SK-N-SH treated with all-trans-retinoic acid at 6 μM for 48 hours (cell line): ENCODE results near the gene GRM5.

Experiments used
- ATAC-seq: fragments of 200-7000 bp; cut with Tn5 transposase; 3 replicates; pipeline ENCODE4 v1.9.1; 2020; ENCODE audit warnings: mild to moderate bottlenecking, moderate library complexity
- ARNTL ChIP-seq: fragments of 450-650 bp; formaldehyde crosslinking; IDR thresholded peaks from 2 replicates; pipeline ENCODE4 v1.5.0; 2020; ENCODE audit warnings: low read depth, mild to moderate bottlenecking, moderate library complexity, borderline replicate concordance
- BACH2 ChIP-seq: fragments of 250-450 bp; sonication (Bioruptor Pico); IDR thresholded peaks from 2 replicates; pipeline ENCODE4 v1.9.0; 2021; ENCODE audit warnings: mild to moderate bottlenecking, borderline replicate concordance
- CSDC2 ChIP-seq: fragments of 250-450 bp; sonication (Bioruptor Pico); IDR thresholded peaks from 2 replicates; pipeline ENCODE4 v1.5.0; 2020; ENCODE audit warnings: mild to moderate bottlenecking, moderate library complexity
- CSRNP3 ChIP-seq: fragments of 250-450 bp; sonication (Bioruptor Pico); IDR thresholded peaks from 2 replicates; pipeline ENCODE4 v1.5.1; 2021; ENCODE audit warnings: mild to moderate bottlenecking, moderate library complexity
- ESRRG ChIP-seq: fragments of 250-450 bp; sonication (Bioruptor Pico); IDR thresholded peaks from 2 replicates; pipeline ENCODE4 v1.6.1; 2021; ENCODE audit warnings: mild to moderate bottlenecking
- OSR1 ChIP-seq: fragments of 250-450 bp; sonication (Bioruptor Pico); IDR thresholded peaks from 2 replicates; pipeline ENCODE4 v1.8.0; 2022; ENCODE audit warnings: moderate library complexity, mild to moderate bottlenecking, inconsistent platforms
- PATZ1 ChIP-seq: fragments of 250-450 bp; sonication (Bioruptor Pico); IDR thresholded peaks from 2 replicates; pipeline ENCODE4 v1.8.0; 2020; ENCODE audit warnings: mild to moderate bottlenecking, moderate library complexity, borderline replicate concordance
- PPARA ChIP-seq: fragments of 250-450 bp; sonication (Bioruptor Pico); IDR thresholded peaks from 2 replicates; pipeline ENCODE4 v1.5.0; 2020; ENCODE audit warnings: mild to moderate bottlenecking, borderline replicate concordance
- RARB ChIP-seq: fragments of 250-450 bp; sonication (Bioruptor Pico); IDR thresholded peaks from 2 replicates; pipeline ENCODE4 v1.8.0; 2021; ENCODE audit warnings: mild to moderate bottlenecking, moderate library complexity
- SNAI2 ChIP-seq: fragments of 250-450 bp; sonication (Bioruptor Pico); IDR thresholded peaks from 2 replicates; pipeline ENCODE4 v1.5.0; 2020; ENCODE audit warnings: mild to moderate bottlenecking, moderate library complexity
- TCF4 ChIP-seq: fragments of 250-450 bp; sonication (Bioruptor Pico); IDR thresholded peaks from 2 replicates; pipeline ENCODE4 v1.8.0; 2021; ENCODE audit warnings: mild to moderate bottlenecking, moderate library complexity, borderline replicate concordance
- TOX ChIP-seq: fragments of 250-450 bp; sonication (Bioruptor Pico); IDR thresholded peaks from 2 replicates; pipeline ENCODE4 v1.8.0; 2021; ENCODE audit warnings: mild to moderate bottlenecking, moderate library complexity, borderline replicate concordance
- TSHZ2 ChIP-seq: fragments of 250-450 bp; sonication (Bioruptor Pico); IDR thresholded peaks from 2 replicates; pipeline ENCODE4 v1.5.0; 2020; ENCODE audit warnings: mild to moderate bottlenecking, moderate library complexity
- ZC3H10 ChIP-seq: fragments of 250-450 bp; sonication (Bioruptor Pico); IDR thresholded peaks from 2 replicates; pipeline ENCODE4 v1.5.1; 2021; ENCODE audit warnings: mild to moderate bottlenecking, moderate library complexity
- ZFP3 ChIP-seq: fragments of 250-450 bp; sonication (Bioruptor Pico); IDR thresholded peaks from 2 replicates; pipeline ENCODE4 v1.5.0; 2020; ENCODE audit warnings: mild to moderate bottlenecking, moderate library complexity
- ZFP30 ChIP-seq: fragments of 450-650 bp; formaldehyde crosslinking; IDR thresholded peaks from 2 replicates; pipeline ENCODE4 v1.5.0; 2022; ENCODE audit warnings: mild to moderate bottlenecking, moderate library complexity
- ZNF565 ChIP-seq: fragments of 450-650 bp; formaldehyde crosslinking; conservative IDR thresholded peaks from 2 replicates; pipeline ENCODE4 v1.5.0; 2020; ENCODE audit warnings: low read depth, mild to moderate bottlenecking, moderate library complexity
- ZNF70 ChIP-seq: fragments of 450-650 bp; formaldehyde crosslinking; IDR thresholded peaks from 2 replicates; pipeline ENCODE4 v1.5.0; 2020; ENCODE audit warnings: mild to moderate bottlenecking, moderate library complexity
- ZNF8 ChIP-seq: fragments of 450-650 bp; formaldehyde crosslinking; IDR thresholded peaks from 2 replicates; pipeline ENCODE4 v1.5.0; 2020; ENCODE audit warnings: mild to moderate bottlenecking, moderate library complexity

Gene GRM5

GRCh38 chr11:88552379-88553062 is 513.3 kb downstream of the GRM5 start:
- peak; percentile 80 for ATAC-seq
- TF ChIP-seq ESRRG (CRISPR knock-in tag) = no peak
- no peak for TF ChIP-seq TCF4 (CRISPR knock-in tag)
- no peak for TF ChIP-seq PPARA (CRISPR knock-in tag)
- TF ChIP-seq TSHZ2 (CRISPR knock-in tag) = no peak
- no peak for TF ChIP-seq BACH2 (CRISPR knock-in tag)
- TF ChIP-seq ZFP30 (CRISPR knock-in tag) = no peak
- no peak for TF ChIP-seq ZNF8 (CRISPR knock-in tag)
- TF ChIP-seq OSR1 (CRISPR knock-in tag) = no peak
- TF ChIP-seq ZNF565 (CRISPR knock-in tag) = no peak
- TF ChIP-seq ZFP3 = no peak
- no peak for TF ChIP-seq SNAI2
- TF ChIP-seq, all 23 proteins: peak for 0

- ATAC-seq = peak; percentile 13; the same call in 2 of the 3 replicates
- TF ChIP-seq ZNF8 (CRISPR knock-in tag) (no peak), ZFP3 (no peak), RARB (CRISPR knock-in tag) (no peak), BACH2 (CRISPR knock-in tag) (no peak), ARNTL (CRISPR knock-in tag) (no peak)
These were observed 521.0 kb downstream of the GRM5 start for GRCh38 chr11:88544656-88545280.

- ATAC-seq = peak; percentile 100
- TF ChIP-seq TOX = no peak
- no peak for TF ChIP-seq TCF4 (CRISPR knock-in tag)
- no peak for TF ChIP-seq ZNF565 (CRISPR knock-in tag)
- TF ChIP-seq BACH2 (CRISPR knock-in tag) = no peak
- TF ChIP-seq CSRNP3 (CRISPR knock-in tag) = no peak
- TF ChIP-seq PPARA (CRISPR knock-in tag) = no peak
- TF ChIP-seq PATZ1 = no peak
- TF ChIP-seq ZFP30 (CRISPR knock-in tag) = no peak
These were observed 521.7 kb downstream of the GRM5 start for GRCh38 chr11:88543902-88544655.

- ATAC-seq = no peak
- TF ChIP-seq ZFP3 (no peak), BACH2 (CRISPR knock-in tag) (no peak)
These were observed 524.8 kb downstream of the GRM5 start for GRCh38 chr11:88541006-88541405.

GRCh38 chr11:88538098-88538497 is 527.7 kb downstream of the GRM5 start:
- ATAC-seq = no peak

More at GRCh38 chr11:88538098-88538497, 527.7 kb downstream of the GRM5 start:
- TF ChIP-seq TCF4 (CRISPR knock-in tag) = no peak
- no peak for TF ChIP-seq ZNF70 (CRISPR knock-in tag)
- no peak for TF ChIP-seq ARNTL (CRISPR knock-in tag)
- no peak for TF ChIP-seq TSHZ2 (CRISPR knock-in tag)
- no peak for TF ChIP-seq CSDC2
- no peak for TF ChIP-seq OSR1 (CRISPR knock-in tag)
- TF ChIP-seq PPARA (CRISPR knock-in tag) = no peak
- TF ChIP-seq ZC3H10 = no peak
